GM12878 (cell line): Measurements from ENCODE around the gene SIM2. TPM values are rescaled to one million over a fixed set of nuclear protein-coding genes. Genes with fewer than 3 reads are reported as not detected.
A peak's percentile ranks its signal among the peaks of the same experiment; 100 is the strongest.

Source experiments
- ATAC-seq: fragments of 200-7000 bp; cut with Tn5 transposase; 3 replicates; pipeline ENCODE4 v1.9.1; 2020; ENCODE audit warnings: mild to moderate bottlenecking, moderate library complexity
- BruUV-seq: library from RNA; stranded (reverse); fragments of 400-500 nt; replicated peaks from 2 replicates; lab custom pipeline; 2021; lab: Mats Ljungman, UMichigan
- CTCF ChIA-PET: fragments of 300-600 bp; sonication (Branson Sonifier 250); formaldehyde crosslinking; extraction: SDS; loops from one replicate; lab custom pipeline; 2021; ENCODE audit warnings: inconsistent platforms; lab: Yijun Ruan, JAX
- POLR2A ChIA-PET: fragments of 350-600 bp; formaldehyde crosslinking; extraction: SDS; loops from one replicate; lab custom pipeline; 2021; ENCODE audit warnings: inconsistent platforms; lab: Charles Lee
- RAD21 ChIA-PET: fragments of 300-600 bp; sonication (Branson Sonifier 250); formaldehyde crosslinking; loops from one replicate; lab custom pipeline; 2023; ENCODE audit warnings: antibody characterized with exemption; ENCODE audit not compliant: unreplicated experiment; lab: Charles Lee
- SMC1A ChIA-PET: fragments of 300-600 bp; sonication (Branson Sonifier 250); formaldehyde crosslinking; loops from one replicate; lab custom pipeline; 2023; ENCODE audit not compliant: unreplicated experiment, uncharacterized antibody; lab: Charles Lee
- DNase-seq: peaks from one replicate; pipeline ENCODE4 v3.0.0-alpha.2; 2011; ENCODE audit warnings: low read depth, low spot score
- FAIRE-seq: peaks from 3 replicates; lab custom pipeline; 2011; peaks lifted over from hg19 to GRCh38; lab: Jason Lieb, UNC
- H2AFZ ChIP-seq: 2 replicates; pipeline ENCODE4 v1.6.0; 2011; ENCODE audit warnings: low read depth, low read length, control low read depth; ENCODE audit not compliant: control insufficient read depth
- H3K27ac ChIP-seq: 2 replicates; pipeline ENCODE4 v1.5.1; 2011; ENCODE audit warnings: control low read depth; ENCODE audit not compliant: control insufficient read depth, insufficient read depth
- H3K27me3 ChIP-seq, 2 experiments: replicated peaks in 1 of 2; 2 replicates each; pipeline versions ENCODE4 v1.6.0 to v1.6.1; 2011; ENCODE audit warnings: low read length in 1 of 2; ENCODE audit not compliant: control insufficient read depth in 2 of 2, insufficient read depth in 2 of 2
- H3K36me3 ChIP-seq, 2 experiments: 2 replicates each; pipeline ENCODE4 v1.5.1; 2011; ENCODE audit warnings: low read length in 1 of 2; ENCODE audit not compliant: control insufficient read depth in 2 of 2, insufficient read depth in 2 of 2
- H3K4me1 ChIP-seq: 2 replicates; pipeline ENCODE4 v1.6.1; 2011; ENCODE audit warnings: mild to moderate bottlenecking, low read length, moderate library complexity, mixed read lengths; ENCODE audit not compliant: control insufficient read depth, insufficient read depth
- H3K4me2 ChIP-seq: 2 replicates; pipeline ENCODE4 v1.6.0; 2011; ENCODE audit warnings: control low read depth; ENCODE audit not compliant: control insufficient read depth, insufficient read depth
- H3K4me3 ChIP-seq: fragments of 200-600 bp; sonication (generic); 2 replicates; pipeline ENCODE4 v1.5.1; 2016
- H3K79me2 ChIP-seq: 2 replicates; pipeline ENCODE4 v1.6.0; 2011; ENCODE audit warnings: low read length; ENCODE audit not compliant: control insufficient read depth, insufficient read depth
- H3K9ac ChIP-seq: 2 replicates; pipeline ENCODE4 v1.8.0; 2011; ENCODE audit warnings: low read length, control low read depth, mixed read lengths; ENCODE audit not compliant: control insufficient read depth, insufficient read depth
- H3K9me3 ChIP-seq: replicated peaks from 3 replicates; pipeline ENCODE4 v1.5.1; 2011; ENCODE audit warnings: mild to moderate bottlenecking, low read length; ENCODE audit not compliant: control insufficient read depth, insufficient read depth
- H4K20me1 ChIP-seq: 2 replicates; pipeline ENCODE4 v1.6.0; 2011; ENCODE audit not compliant: control insufficient read depth, insufficient read depth
- EED ChIP-seq: sonication (generic); IDR thresholded peaks from 2 replicates; pipeline ENCODE4 v1.6.1; 2016; ENCODE audit warnings: antibody characterized with exemption, low read depth
- EGR1 ChIP-seq, 2 experiments: IDR thresholded peaks; 1 replicate in 1 of 2; 2 replicates in 1 of 2; pipeline ENCODE4 v1.6.1; 2011 to 2012; ENCODE audit warnings: low read depth in 2 of 2, low read length in 2 of 2, borderline replicate concordance in 1 of 2, mild to moderate bottlenecking in 1 of 2, moderate library complexity in 1 of 2
- ZNF207 ChIP-seq: fragments of 450-650 bp; IDR thresholded peaks from 2 replicates; pipeline ENCODE4 v1.6.1; 2014; ENCODE audit warnings: antibody characterized with exemption, mild to moderate bottlenecking, borderline replicate concordance
- WGBS: methylation state at CpG from one replicate; pipeline ENCODE4 v1.1.6; 2016; ENCODE audit warnings: low lambda C conversion rate; ENCODE audit not compliant: insufficient replicate concordance, insufficient coverage; ENCODE audit errors: missing lambda C conversion rate; 5-methylcytosine and 5-hydroxymethylcytosine counted together
- in situ Hi-C: fragments of 300-500 bp; cut with MboI; formaldehyde crosslinking; loops from 9 replicates; pipeline ENCODE4 v1.14.3; 2018; ENCODE audit warnings: mixed read lengths
- intact Hi-C: fragments of 100-400 bp; cut with micrococcal nuclease; formaldehyde crosslinking; loops from one replicate; pipeline ENCODE4 v1.14.2; 2022; ENCODE audit not compliant: unreplicated experiment
- polyA plus RNA-seq, 11 experiments: library from polyadenylated mRNA; depleted of rRNA in 4 of 11; unstranded in 6 of 11; stranded (reverse) in 5 of 11; fragments of >200 nt; fragmentation: Nextera tagmentation in 4 of 11; fragmentation: Illumina TruSeq in 1 of 11; extraction: Ambion mirVana in 4 of 11; extraction: Trizol in 1 of 11; gene quantifications; 1 replicate in 1 of 11; 2 replicates in 10 of 11; pipeline versions ENCODE4 v1.2.1 to v1.2.3, GENCODE V29; 2011 to 2016; ENCODE audit warnings: inconsistent platforms in 2 of 11, missing spikeins in 2 of 11, low read depth in 1 of 11
- total RNA-seq, 4 experiments: library from RNA; depleted of rRNA in 3 of 4; stranded (reverse); fragments of >200 nt in 3 of 4; fragmentation: Illumina TruSeq in 1 of 4; extraction: Trizol in 1 of 4; gene quantifications; 2 replicates each; pipeline versions ENCODE4 v1.2.1 to v1.2.3, GENCODE V29; 2013 to 2021
- TF ChIP-seq, protein P1 (sequence below): IDR thresholded peaks from 2 replicates; pipeline ENCODE4 v1.6.1; 2011; ENCODE audit warnings: mild to moderate bottlenecking, low read depth, low read length, moderate library complexity; ENCODE audit not compliant: insufficient replicate concordance
- TF ChIP-seq, protein P2 (sequence below): fragments of 450-650 bp; IDR thresholded peaks from 2 replicates; pipeline ENCODE4 v1.6.1; 2016; ENCODE audit warnings: mild to moderate bottlenecking
- TF ChIP-seq, protein P3 (sequence below): fragments of 450-650 bp; IDR thresholded peaks from 2 replicates; pipeline ENCODE4 v1.6.1; 2017; ENCODE audit warnings: mild to moderate bottlenecking
- TF ChIP-seq, protein P4 (sequence below): IDR thresholded peaks from 2 replicates; pipeline ENCODE4 v1.6.1; 2012; ENCODE audit warnings: low read length, inconsistent platforms

The SIM2 gene
- total and polyA plus RNA-seq, 10 of the 15 experiments (the other 5 are each of a cell fraction or from before 2014, with no cell fraction given): 0.02 to 0.15 (median 0.05) TPM; not detected in 7

DNA sequence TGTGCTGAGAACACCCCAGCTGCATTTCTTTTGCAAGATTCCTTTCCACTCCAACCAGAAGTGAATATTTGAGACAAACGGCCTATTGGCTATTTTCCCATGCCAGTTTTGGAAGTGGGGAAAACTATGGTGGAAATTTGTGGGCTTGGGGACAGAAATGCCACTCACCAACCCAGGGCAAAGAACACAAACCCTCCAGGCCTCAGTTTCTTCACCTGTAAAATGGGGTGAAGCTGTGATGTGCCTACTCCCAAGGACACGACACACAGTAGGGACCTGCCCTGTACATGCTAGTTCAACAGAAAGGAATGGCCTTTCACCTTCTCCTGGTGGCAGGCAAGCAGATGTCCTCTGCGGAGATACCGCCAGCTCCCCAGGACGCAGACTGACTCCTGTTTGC, 46.5 kb downstream of the SIM2 start (continued):
- TF ChIP-seq, protein P1, sequence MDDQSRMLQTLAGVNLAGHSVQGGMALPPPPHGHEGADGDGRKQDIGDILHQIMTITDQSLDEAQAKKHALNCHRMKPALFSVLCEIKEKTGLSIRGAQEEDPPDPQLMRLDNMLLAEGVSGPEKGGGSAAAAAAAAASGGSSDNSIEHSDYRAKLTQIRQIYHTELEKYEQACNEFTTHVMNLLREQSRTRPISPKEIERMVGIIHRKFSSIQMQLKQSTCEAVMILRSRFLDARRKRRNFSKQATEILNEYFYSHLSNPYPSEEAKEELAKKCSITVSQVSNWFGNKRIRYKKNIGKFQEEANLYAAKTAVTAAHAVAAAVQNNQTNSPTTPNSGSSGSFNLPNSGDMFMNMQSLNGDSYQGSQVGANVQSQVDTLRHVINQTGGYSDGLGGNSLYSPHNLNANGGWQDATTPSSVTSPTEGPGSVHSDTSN: no peak
- TF ChIP-seq ZNF207 (no peak), EED (no peak)
- TF ChIP-seq, protein P2, sequence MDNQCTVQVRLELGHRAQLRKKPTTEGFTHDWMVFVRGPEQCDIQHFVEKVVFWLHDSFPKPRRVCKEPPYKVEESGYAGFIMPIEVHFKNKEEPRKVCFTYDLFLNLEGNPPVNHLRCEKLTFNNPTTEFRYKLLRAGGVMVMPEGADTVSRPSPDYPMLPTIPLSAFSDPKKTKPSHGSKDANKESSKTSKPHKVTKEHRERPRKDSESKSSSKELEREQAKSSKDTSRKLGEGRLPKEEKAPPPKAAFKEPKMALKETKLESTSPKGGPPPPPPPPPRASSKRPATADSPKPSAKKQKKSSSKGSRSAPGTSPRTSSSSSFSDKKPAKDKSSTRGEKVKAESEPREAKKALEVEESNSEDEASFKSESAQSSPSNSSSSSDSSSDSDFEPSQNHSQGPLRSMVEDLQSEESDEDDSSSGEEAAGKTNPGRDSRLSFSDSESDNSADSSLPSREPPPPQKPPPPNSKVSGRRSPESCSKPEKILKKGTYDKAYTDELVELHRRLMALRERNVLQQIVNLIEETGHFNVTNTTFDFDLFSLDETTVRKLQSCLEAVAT: no peak
- TF ChIP-seq, protein P3, sequence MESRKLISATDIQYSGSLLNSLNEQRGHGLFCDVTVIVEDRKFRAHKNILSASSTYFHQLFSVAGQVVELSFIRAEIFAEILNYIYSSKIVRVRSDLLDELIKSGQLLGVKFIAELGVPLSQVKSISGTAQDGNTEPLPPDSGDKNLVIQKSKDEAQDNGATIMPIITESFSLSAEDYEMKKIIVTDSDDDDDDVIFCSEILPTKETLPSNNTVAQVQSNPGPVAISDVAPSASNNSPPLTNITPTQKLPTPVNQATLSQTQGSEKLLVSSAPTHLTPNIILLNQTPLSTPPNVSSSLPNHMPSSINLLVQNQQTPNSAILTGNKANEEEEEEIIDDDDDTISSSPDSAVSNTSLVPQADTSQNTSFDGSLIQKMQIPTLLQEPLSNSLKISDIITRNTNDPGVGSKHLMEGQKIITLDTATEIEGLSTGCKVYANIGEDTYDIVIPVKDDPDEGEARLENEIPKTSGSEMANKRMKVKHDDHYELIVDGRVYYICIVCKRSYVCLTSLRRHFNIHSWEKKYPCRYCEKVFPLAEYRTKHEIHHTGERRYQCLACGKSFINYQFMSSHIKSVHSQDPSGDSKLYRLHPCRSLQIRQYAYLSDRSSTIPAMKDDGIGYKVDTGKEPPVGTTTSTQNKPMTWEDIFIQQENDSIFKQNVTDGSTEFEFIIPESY: no peak

DNA sequence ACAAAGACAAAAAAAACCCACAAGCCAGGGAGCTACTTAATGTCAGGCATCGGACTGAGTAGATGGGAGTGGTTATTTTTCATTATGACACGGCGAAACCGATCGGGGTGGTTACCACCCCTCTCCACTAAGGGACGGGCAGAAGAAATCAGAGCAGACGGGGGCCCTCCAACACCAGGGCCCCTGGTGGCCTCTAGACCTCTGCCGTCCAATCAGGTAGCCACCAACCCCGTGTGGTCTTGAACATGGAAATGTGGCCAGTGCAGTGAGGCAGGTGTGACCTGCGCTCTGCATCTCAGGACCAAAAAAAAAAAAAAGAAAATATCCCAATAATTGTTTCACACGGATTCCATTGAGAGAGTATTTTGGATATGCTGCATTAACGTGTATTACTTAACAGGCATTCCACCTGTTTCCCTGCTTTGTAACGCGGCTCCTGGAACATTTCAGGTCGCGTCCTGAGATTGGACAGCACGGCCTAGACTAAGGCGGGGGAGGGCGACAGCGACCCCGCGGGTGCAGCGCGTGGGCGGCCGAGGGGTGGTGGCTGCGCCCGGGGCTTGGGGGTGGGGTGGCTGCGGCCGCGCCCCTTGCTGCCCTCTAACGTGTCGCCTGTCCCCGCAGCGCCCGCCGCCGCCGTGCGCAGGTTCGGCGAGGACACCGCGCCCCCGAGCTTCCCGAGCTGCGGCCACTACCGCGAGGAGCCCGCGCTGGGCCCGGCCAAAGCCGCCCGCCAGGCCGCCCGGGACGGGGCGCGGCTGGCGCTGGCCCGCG, 48.3 kb downstream of the SIM2 start:
- Histone ChIP-seq H3K9ac (no peak overlapping the region), H3K79me2 (no peaks in the 10 kb centered on the region), H3K9me3 (no peaks in the 10 kb centered on the region), H3K27me3 (peaks cover 7 to 11% of the 10 kb centered on the region in 2 experiments), H2AFZ (no peak overlapping the region), H3K4me3 (no peak overlapping the region), H3K27ac (no peak overlapping the region), H3K36me3 (no peaks in the 10 kb centered on the region), H4K20me1 (no peaks in the 10 kb centered on the region), H3K4me2 (peak overlapping the region; percentile 11), H3K4me1 (no peaks in the 10 kb centered on the region)
- in situ Hi-C loops (no loop called here), intact Hi-C loops (no loop called here)
- no peak for FAIRE-seq
- RAD21 ChIA-PET: no interaction called here
- CTCF ChIA-PET: no interaction called here
- DNase-seq: no peak
- SMC1A ChIA-PET: no interaction called here
- WGBS: 1% methylated on average over 48 of the region's 62 CpGs
- ATAC-seq: no peak
- POLR2A ChIA-PET: no interaction called here
- BruUV-seq: no TSS peak
- peak in 1 of 2 experiments; percentile 50; a peak in 1 of 3 replicates for TF ChIP-seq EGR1 (IDR thresholded peaks at IDR 0.05; ENCODE audit: borderline replicate concordance in 1 of 2, low read depth in 2 of 2, low read length in 2 of 2)
- TF ChIP-seq, protein P4, sequence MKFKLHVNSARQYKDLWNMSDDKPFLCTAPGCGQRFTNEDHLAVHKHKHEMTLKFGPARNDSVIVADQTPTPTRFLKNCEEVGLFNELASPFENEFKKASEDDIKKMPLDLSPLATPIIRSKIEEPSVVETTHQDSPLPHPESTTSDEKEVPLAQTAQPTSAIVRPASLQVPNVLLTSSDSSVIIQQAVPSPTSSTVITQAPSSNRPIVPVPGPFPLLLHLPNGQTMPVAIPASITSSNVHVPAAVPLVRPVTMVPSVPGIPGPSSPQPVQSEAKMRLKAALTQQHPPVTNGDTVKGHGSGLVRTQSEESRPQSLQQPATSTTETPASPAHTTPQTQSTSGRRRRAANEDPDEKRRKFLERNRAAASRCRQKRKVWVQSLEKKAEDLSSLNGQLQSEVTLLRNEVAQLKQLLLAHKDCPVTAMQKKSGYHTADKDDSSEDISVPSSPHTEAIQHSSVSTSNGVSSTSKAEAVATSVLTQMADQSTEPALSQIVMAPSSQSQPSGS: no peak
